ENCODE measurements around the gene MBD5. TPM values are rescaled to one million over a fixed set of nuclear protein-coding genes. Genes with fewer than 3 reads are reported as not detected.

MBD5 gene
- total and polyA plus RNA-seq, 2 donors (not counting 1 experiment from before 2014, with no cell fraction given): 10.9 to 69.7 TPM

DNA sequence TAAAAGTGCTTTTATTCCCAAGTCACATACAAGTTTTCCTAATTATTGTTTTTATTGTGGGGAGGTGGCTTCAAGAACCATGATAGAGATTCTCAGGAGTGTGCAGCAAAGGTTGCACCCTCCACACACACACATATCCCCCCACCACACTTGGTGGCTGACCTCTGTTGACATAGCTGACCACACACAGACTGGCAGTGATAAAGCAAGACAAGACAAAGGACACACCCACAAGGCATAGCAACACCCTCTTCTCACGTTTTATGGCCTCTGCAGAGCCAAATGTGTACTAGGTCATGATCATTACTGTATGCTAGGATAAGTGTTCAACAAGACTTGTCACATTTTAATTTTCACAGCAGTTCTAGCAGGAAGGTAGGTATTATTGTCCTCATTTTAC, 480.7 kb downstream of the MBD5 start:
- H3K9ac ChIP-seq (ENCODE audit: low read length): no peak overlapping the region
- WGBS (ENCODE audit: insufficient coverage): no CpG with 5 or more reads among the region's 1 CpG
- H3K36me3 ChIP-seq (replicated peaks in 1 of 2; ENCODE audit: control extremely low read depth in 1 of 2, control insufficient read depth in 1 of 2, extremely low read depth in 1 of 2, insufficient read depth in 2 of 2, low read length in 1 of 2): no peaks in the 10 kb centered on the region
- H3K4me3 Mint-ChIP-seq: no peak overlapping the region
- no peaks in the 10 kb centered on the region for H3K27me3 ChIP-seq (replicated peaks in 1 of 4; ENCODE audit: control extremely low read depth in 1 of 4, control insufficient read depth in 3 of 4, insufficient read depth in 4 of 4, low read length in 3 of 4)
- DNase-seq: no peak
- TF ChIP-seq, protein P1, sequence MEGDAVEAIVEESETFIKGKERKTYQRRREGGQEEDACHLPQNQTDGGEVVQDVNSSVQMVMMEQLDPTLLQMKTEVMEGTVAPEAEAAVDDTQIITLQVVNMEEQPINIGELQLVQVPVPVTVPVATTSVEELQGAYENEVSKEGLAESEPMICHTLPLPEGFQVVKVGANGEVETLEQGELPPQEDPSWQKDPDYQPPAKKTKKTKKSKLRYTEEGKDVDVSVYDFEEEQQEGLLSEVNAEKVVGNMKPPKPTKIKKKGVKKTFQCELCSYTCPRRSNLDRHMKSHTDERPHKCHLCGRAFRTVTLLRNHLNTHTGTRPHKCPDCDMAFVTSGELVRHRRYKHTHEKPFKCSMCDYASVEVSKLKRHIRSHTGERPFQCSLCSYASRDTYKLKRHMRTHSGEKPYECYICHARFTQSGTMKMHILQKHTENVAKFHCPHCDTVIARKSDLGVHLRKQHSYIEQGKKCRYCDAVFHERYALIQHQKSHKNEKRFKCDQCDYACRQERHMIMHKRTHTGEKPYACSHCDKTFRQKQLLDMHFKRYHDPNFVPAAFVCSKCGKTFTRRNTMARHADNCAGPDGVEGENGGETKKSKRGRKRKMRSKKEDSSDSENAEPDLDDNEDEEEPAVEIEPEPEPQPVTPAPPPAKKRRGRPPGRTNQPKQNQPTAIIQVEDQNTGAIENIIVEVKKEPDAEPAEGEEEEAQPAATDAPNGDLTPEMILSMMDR (IDR thresholded peaks at IDR 0.05): no peak
- no peak for TF ChIP-seq EZH2 (IDR thresholded peaks at IDR 0.05; ENCODE audit: borderline replicate concordance, insufficient read depth, low read depth, low read length, poor library complexity, severe bottlenecking)
- no peaks in the 10 kb centered on the region for H4K20me1 ChIP-seq (ENCODE audit: control insufficient read depth, insufficient read depth, low read length, poor library complexity, severe bottlenecking)
- H3K9me3 ChIP-seq (ENCODE audit: control extremely low read depth in 1 of 3, control insufficient read depth in 2 of 3, insufficient read depth in 1 of 3, low read length in 2 of 3): no peaks in the 10 kb centered on the region
- ChIA-PET CTCF (interaction anchor here (1.3 kb wide), 1 partner anchor 8 kb away, joined by 6 read pairs; no protein-coding TSS in a partner anchor), POLR2A (no interaction called here)
- H3K27me3 Mint-ChIP-seq: no peaks in the 10 kb centered on the region
- peaks cover 1 to 5% of the 10 kb centered on the region in 2 donors for H3K4me1 ChIP-seq (ENCODE audit: control insufficient read depth in 2 of 2, insufficient read depth in 2 of 2, low read length in 2 of 2)
- peaks cover 6% of the 10 kb centered on the region for H3K4me1 Mint-ChIP-seq
- no peak overlapping the region for H3K4me2 ChIP-seq (replicated peaks; ENCODE audit: low read depth, low read length, poor library complexity, severe bottlenecking)
- ATAC-seq (ENCODE audit: low read depth): no peak
- no peak overlapping the region for H2AFZ ChIP-seq (ENCODE audit: insufficient read depth, low read depth, low read length, poor library complexity, severe bottlenecking)
- no peaks in the 10 kb centered on the region for H3K79me2 ChIP-seq (ENCODE audit: control insufficient read depth, insufficient read depth, low read length)
- H3K27ac Mint-ChIP-seq: no peak overlapping the region
- no peaks in the 10 kb centered on the region for H3K9me3 Mint-ChIP-seq (ENCODE audit: insufficient read depth)
- no peak overlapping the region for H3K4me3 ChIP-seq (ENCODE audit: control extremely low read depth in 1 of 5, extremely low read depth in 1 of 5, insufficient read depth in 1 of 5, low read depth in 2 of 5, low read length in 4 of 5)
- no peak overlapping the region for H3K27ac ChIP-seq (ENCODE audit: low read length in 2 of 2)
- intact Hi-C loops (cut with micrococcal nuclease): loop anchor here (10.0 kb wide), 2 partner anchors 143 to 1083 kb away; partner anchors contain the start of genes EPC2 and MMADHC

GRCh38 chr2:148503516-148503915, 482.6 kb downstream of the MBD5 start:
- H4K20me1 ChIP-seq (ENCODE audit: control insufficient read depth, insufficient read depth, low read length, poor library complexity, severe bottlenecking): no peaks in the 10 kb centered on the region
- no CpG with 5 or more reads among the region's 2 CpGs for WGBS (ENCODE audit: insufficient coverage)
- no peak for DNase-seq
- H3K4me2 ChIP-seq (replicated peaks; ENCODE audit: low read depth, low read length, poor library complexity, severe bottlenecking): no peak overlapping the region
- no peak for ATAC-seq (ENCODE audit: low read depth)
- ChIA-PET CTCF (interaction anchor here (1.4 kb wide), 1 partner anchor 513 kb away, joined by 4 read pairs; no protein-coding TSS in a partner anchor), POLR2A (no interaction called here)
- H3K4me3 ChIP-seq (ENCODE audit: control extremely low read depth in 1 of 5, extremely low read depth in 1 of 5, insufficient read depth in 1 of 5, low read depth in 2 of 5, low read length in 4 of 5): no peak overlapping the region
- no peaks in the 10 kb centered on the region for H3K36me3 ChIP-seq (replicated peaks in 1 of 2; ENCODE audit: control extremely low read depth in 1 of 2, control insufficient read depth in 1 of 2, extremely low read depth in 1 of 2, insufficient read depth in 2 of 2, low read length in 1 of 2)
- TF ChIP-seq EZH2 (IDR thresholded peaks at IDR 0.05; ENCODE audit: borderline replicate concordance, insufficient read depth, low read depth, low read length, poor library complexity, severe bottlenecking): no peak
- TF ChIP-seq, protein P1 (IDR thresholded peaks at IDR 0.05): no peak
- no peaks in the 10 kb centered on the region for H3K9me3 ChIP-seq (ENCODE audit: control extremely low read depth in 1 of 3, control insufficient read depth in 2 of 3, insufficient read depth in 1 of 3, low read length in 2 of 3)
- no peak overlapping the region for H2AFZ ChIP-seq (ENCODE audit: insufficient read depth, low read depth, low read length, poor library complexity, severe bottlenecking)
- Mint-ChIP-seq H3K27me3 (no peaks in the 10 kb centered on the region), H3K27ac (no peak overlapping the region), H3K4me3 (no peak overlapping the region), H3K9me3 (ENCODE audit: insufficient read depth) (no peaks in the 10 kb centered on the region), H3K4me1 (no peaks in the 10 kb centered on the region)
- H3K79me2 ChIP-seq (ENCODE audit: control insufficient read depth, insufficient read depth, low read length): no peaks in the 10 kb centered on the region
- no peak overlapping the region for H3K9ac ChIP-seq (ENCODE audit: low read length)
- H3K4me1 ChIP-seq (ENCODE audit: control insufficient read depth in 2 of 2, insufficient read depth in 2 of 2, low read length in 2 of 2): no peaks in the 10 kb centered on the region
- intact Hi-C loops (cut with micrococcal nuclease): loop anchor here (10.0 kb wide), 2 partner anchors 141 to 1081 kb away; partner anchors contain the start of genes EPC2 and MMADHC
- no peaks in the 10 kb centered on the region for H3K27me3 ChIP-seq (replicated peaks in 1 of 4; ENCODE audit: control extremely low read depth in 1 of 4, control insufficient read depth in 3 of 4, insufficient read depth in 4 of 4, low read length in 3 of 4)
- H3K27ac ChIP-seq (ENCODE audit: low read length in 2 of 2): no peak overlapping the region
